HepG2 (cell line): Measurements from ENCODE around the gene PSMB2. TPM values are rescaled to one million over a fixed set of nuclear protein-coding genes. Genes with fewer than 3 reads are reported as not detected.

Source experiments
- ARNT2 ChIP-seq: sonication (generic); formaldehyde crosslinking; IDR thresholded peaks from 2 replicates; pipeline ENCODE4 v1.8.0; 2022; ENCODE audit warnings: mild to moderate bottlenecking, low read depth, missing genetic modification reagents, moderate library complexity
- DNMT3B ChIP-seq: conservative IDR thresholded peaks from 2 replicates; pipeline ENCODE4 v1.6.1; 2016; ENCODE audit warnings: missing biosample characterization, control low read depth
- ERF ChIP-seq: IDR thresholded peaks from 2 replicates; pipeline ENCODE4 v1.6.1; 2018; ENCODE audit warnings: missing biosample characterization, missing genetic modification reagents
- JARID2 ChIP-seq: sonication (generic); formaldehyde crosslinking; IDR thresholded peaks from 2 replicates; pipeline ENCODE4 v1.8.1; 2023; ENCODE audit warnings: missing genetic modification reagents, inconsistent platforms; ENCODE audit not compliant: insufficient replicate concordance
- KDM4B ChIP-seq: sonication (generic); formaldehyde crosslinking; IDR thresholded peaks from 2 replicates; pipeline ENCODE4 v1.4.0; 2020; ENCODE audit warnings: missing genetic modification reagents
- NFE2 ChIP-seq: sonication (generic); formaldehyde crosslinking; IDR thresholded peaks from 2 replicates; pipeline ENCODE4 v1.4.0; 2020; ENCODE audit warnings: missing genetic modification reagents
- PRMT3 ChIP-seq: sonication (generic); formaldehyde crosslinking; IDR thresholded peaks from 2 replicates; pipeline ENCODE4 v1.8.1; 2022; ENCODE audit warnings: low read depth, mild to moderate bottlenecking, moderate library complexity, missing genetic modification reagents, borderline replicate concordance
- RFXANK ChIP-seq: IDR thresholded peaks from 2 replicates; pipeline ENCODE4 v1.6.1; 2016
- SIX1 ChIP-seq: sonication (generic); formaldehyde crosslinking; IDR thresholded peaks from 2 replicates; pipeline ENCODE4 v1.4.0; 2020; ENCODE audit warnings: missing genetic modification reagents, borderline replicate concordance
- TEAD3 ChIP-seq: optimal IDR thresholded peaks from 2 replicates; pipeline ENCODE3; 2016; ENCODE audit warnings: borderline replicate concordance
- ZBTB3 ChIP-seq: sonication (generic); formaldehyde crosslinking; IDR thresholded peaks from 2 replicates; pipeline ENCODE4 v1.4.0; 2020; ENCODE audit warnings: low read depth, mild to moderate bottlenecking, moderate library complexity, missing genetic modification reagents, borderline replicate concordance
- ZFY ChIP-seq: sonication (generic); formaldehyde crosslinking; IDR thresholded peaks from 2 replicates; pipeline ENCODE4 v1.4.0; 2020; ENCODE audit warnings: missing genetic modification reagents
- ZNF343 ChIP-seq: sonication (generic); formaldehyde crosslinking; IDR thresholded peaks from 2 replicates; pipeline ENCODE4 v1.4.0; 2020; ENCODE audit warnings: mild to moderate bottlenecking, missing genetic modification reagents
- ZNF549 ChIP-seq: sonication (generic); formaldehyde crosslinking; IDR thresholded peaks from 2 replicates; pipeline ENCODE4 v1.5.0; 2020; ENCODE audit warnings: missing genetic modification reagents
- ZNF674 ChIP-seq: sonication (generic); formaldehyde crosslinking; IDR thresholded peaks from 2 replicates; pipeline ENCODE4 v1.5.0; 2020; ENCODE audit warnings: low read depth, mild to moderate bottlenecking, missing genetic modification reagents
- ZNF749 ChIP-seq: sonication (generic); formaldehyde crosslinking; IDR thresholded peaks from 2 replicates; pipeline ENCODE4 v1.8.0; 2022; ENCODE audit warnings: mild to moderate bottlenecking, missing genetic modification reagents, moderate library complexity, borderline replicate concordance
- polyA plus RNA-seq, 8 experiments: library from polyadenylated mRNA; depleted of rRNA in 3 of 8; stranded (reverse) in 7 of 8; unstranded in 1 of 8; fragments of >200 nt; fragmentation: Illumina TruSeq in 4 of 8; extraction: Trizol in 4 of 8; gene quantifications; 2 replicates each; pipeline versions ENCODE4 v1.2.1 to v1.2.3, GENCODE V29; 2011 to 2016; ENCODE audit warnings: low read depth in 4 of 8, missing spikeins in 1 of 8, mixed read lengths in 1 of 8; ENCODE audit not compliant: insufficient read depth in 1 of 8
- total RNA-seq, 5 experiments: library from RNA; depleted of rRNA; stranded (reverse); fragments of >200 nt; fragmentation: Illumina TruSeq; extraction: Trizol; gene quantifications; 2 replicates each; pipeline ENCODE4 v1.2.3, GENCODE V29; 2016; ENCODE audit warnings: low read depth in 1 of 5
- TF ChIP-seq, protein P1 (sequence below): sonication (generic); formaldehyde crosslinking; IDR thresholded peaks from 2 replicates; pipeline ENCODE4 v1.4.0; 2020; ENCODE audit warnings: missing genetic modification reagents, mild to moderate bottlenecking, borderline replicate concordance
- TF ChIP-seq, protein P2 (sequence below): conservative IDR thresholded peaks from 2 replicates; pipeline ENCODE4 v1.6.1; 2018; ENCODE audit warnings: missing genetic modification reagents
- TF ChIP-seq, protein P3 (sequence below): sonication (generic); formaldehyde crosslinking; IDR thresholded peaks from 2 replicates; pipeline ENCODE4 v1.5.0; 2020; ENCODE audit warnings: missing genetic modification reagents
- TF ChIP-seq, protein P4 (sequence below): sonication (generic); formaldehyde crosslinking; IDR thresholded peaks from 2 replicates; pipeline ENCODE4 v1.4.0; 2020; ENCODE audit warnings: missing genetic modification reagents

Gene PSMB2
- total and polyA plus RNA-seq, 2 of the 13 experiments (the other 11 are each of a cell fraction or from before 2014, with no cell fraction given) = 60.6 to 62.2 TPM

DNA sequence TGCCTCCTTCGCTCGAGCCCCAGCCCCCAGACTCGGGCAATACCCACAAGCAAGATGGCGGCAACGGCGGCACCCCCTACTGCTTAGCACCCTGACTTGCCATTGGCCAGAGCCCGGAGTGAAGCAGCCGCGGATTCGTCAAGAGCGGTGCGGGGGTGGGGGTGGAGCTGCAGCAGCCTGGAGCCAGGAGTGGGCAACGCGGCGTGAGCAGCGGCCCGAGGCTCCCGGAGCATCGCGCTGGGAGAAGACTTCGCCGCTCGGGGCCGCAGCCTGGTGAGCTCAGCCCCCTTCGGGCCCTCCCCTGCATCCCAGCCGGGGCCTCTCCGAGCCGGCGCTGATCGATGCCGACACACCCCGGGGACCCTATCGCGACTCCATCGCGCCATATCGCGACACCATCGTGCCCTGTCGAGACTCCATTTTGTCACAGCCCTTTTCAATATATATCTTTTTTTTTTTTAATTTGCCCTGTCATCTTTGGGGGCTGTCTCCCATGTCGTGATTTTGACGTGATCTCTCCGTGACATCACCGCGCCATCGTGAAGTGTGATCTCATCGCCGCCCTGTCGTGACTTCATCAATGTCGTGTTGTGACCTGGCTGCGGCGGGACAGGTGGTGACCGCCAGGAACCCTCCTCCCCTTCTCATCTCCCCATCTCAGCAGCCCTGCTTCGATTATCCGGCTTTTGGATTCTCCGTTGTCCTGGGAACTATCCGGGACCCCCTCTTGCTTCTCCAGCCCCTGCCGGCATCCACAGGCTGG, 83.5 kb downstream of the PSMB2 start, which contains the start of gene NCDN (continued):
- TF ChIP-seq, protein P1, sequence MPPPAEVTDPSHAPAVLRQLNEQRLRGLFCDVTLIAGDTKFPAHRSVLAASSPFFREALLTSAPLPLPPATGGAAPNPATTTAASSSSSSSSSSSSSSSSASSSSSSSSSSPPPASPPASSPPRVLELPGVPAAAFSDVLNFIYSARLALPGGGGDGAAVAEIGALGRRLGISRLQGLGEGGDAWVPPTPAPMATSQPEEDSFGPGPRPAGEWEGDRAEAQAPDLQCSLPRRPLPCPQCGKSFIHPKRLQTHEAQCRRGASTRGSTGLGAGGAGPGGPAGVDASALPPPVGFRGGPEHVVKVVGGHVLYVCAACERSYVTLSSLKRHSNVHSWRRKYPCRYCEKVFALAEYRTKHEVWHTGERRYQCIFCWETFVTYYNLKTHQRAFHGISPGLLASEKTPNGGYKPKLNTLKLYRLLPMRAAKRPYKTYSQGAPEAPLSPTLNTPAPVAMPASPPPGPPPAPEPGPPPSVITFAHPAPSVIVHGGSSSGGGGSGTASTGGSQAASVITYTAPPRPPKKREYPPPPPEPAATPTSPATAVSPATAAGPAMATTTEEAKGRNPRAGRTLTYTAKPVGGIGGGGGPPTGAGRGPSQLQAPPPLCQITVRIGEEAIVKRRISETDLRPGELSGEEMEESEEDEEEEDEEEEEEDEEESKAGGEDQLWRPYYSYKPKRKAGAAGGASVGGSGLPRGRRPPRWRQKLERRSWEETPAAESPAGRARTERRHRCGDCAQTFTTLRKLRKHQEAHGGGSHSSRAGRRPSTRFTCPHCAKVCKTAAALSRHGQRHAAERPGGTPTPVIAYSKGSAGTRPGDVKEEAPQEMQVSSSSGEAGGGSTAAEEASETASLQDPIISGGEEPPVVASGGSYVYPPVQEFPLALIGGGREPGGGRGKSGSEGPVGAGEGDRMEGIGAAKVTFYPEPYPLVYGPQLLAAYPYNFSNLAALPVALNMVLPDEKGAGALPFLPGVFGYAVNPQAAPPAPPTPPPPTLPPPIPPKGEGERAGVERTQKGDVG (CRISPR knock-in tag) = no peak
- TF ChIP-seq PRMT3 (CRISPR knock-in tag) = no peak
- TF ChIP-seq ZNF549 (CRISPR knock-in tag) = no peak
- TF ChIP-seq, protein P2, sequence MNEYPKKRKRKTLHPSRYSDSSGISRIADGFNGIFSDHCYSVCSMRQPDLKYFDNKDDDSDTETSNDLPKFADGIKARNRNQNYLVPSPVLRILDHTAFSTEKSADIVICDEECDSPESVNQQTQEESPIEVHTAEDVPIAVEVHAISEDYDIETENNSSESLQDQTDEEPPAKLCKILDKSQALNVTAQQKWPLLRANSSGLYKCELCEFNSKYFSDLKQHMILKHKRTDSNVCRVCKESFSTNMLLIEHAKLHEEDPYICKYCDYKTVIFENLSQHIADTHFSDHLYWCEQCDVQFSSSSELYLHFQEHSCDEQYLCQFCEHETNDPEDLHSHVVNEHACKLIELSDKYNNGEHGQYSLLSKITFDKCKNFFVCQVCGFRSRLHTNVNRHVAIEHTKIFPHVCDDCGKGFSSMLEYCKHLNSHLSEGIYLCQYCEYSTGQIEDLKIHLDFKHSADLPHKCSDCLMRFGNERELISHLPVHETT (CRISPR knock-in tag) = 0 out of 2 replicates have a peak, but pooled peaks have one; percentile 50
- TF ChIP-seq, protein P3, sequence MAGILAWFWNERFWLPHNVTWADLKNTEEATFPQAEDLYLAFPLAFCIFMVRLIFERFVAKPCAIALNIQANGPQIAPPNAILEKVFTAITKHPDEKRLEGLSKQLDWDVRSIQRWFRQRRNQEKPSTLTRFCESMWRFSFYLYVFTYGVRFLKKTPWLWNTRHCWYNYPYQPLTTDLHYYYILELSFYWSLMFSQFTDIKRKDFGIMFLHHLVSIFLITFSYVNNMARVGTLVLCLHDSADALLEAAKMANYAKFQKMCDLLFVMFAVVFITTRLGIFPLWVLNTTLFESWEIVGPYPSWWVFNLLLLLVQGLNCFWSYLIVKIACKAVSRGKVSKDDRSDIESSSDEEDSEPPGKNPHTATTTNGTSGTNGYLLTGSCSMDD (CRISPR knock-in tag) = no peak
- TF ChIP-seq NFE2 (CRISPR knock-in tag) = no peak
- TF ChIP-seq SIX1 (CRISPR knock-in tag) = no peak
- no peak; the same call in 1 of the 2 replicates for TF ChIP-seq ZBTB3 (CRISPR knock-in tag)
- 0 out of 2 replicates have a peak, but pooled peaks have one; percentile 32 for TF ChIP-seq ZNF674 (CRISPR knock-in tag)
- TF ChIP-seq ZNF343 (CRISPR knock-in tag) = no peak
- 0 out of 2 replicates have a peak, but pooled peaks have one; percentile 56 for TF ChIP-seq KDM4B (CRISPR knock-in tag)
- TF ChIP-seq ZFY = no peak
- no peak for TF ChIP-seq RFXANK (CRISPR knock-in tag)
- no peak for TF ChIP-seq ERF (CRISPR knock-in tag)
- TF ChIP-seq DNMT3B = no peak
- TF ChIP-seq, protein P4, sequence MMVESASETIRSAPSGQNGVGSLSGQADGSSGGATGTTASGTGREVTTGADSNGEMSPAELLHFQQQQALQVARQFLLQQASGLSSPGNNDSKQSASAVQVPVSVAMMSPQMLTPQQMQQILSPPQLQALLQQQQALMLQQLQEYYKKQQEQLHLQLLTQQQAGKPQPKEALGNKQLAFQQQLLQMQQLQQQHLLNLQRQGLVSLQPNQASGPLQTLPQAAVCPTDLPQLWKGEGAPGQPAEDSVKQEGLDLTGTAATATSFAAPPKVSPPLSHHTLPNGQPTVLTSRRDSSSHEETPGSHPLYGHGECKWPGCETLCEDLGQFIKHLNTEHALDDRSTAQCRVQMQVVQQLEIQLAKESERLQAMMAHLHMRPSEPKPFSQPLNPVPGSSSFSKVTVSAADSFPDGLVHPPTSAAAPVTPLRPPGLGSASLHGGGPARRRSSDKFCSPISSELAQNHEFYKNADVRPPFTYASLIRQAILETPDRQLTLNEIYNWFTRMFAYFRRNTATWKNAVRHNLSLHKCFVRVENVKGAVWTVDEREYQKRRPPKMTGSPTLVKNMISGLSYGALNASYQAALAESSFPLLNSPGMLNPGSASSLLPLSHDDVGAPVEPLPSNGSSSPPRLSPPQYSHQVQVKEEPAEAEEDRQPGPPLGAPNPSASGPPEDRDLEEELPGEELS (CRISPR knock-in tag) = no peak
- 0 out of 2 replicates have a peak, but pooled peaks have one; percentile 59 for TF ChIP-seq ZNF749
- TF ChIP-seq JARID2 (CRISPR knock-in tag) = peak; percentile 77
- TF ChIP-seq ARNT2 (CRISPR knock-in tag) = no peak
- peak; percentile 18 for TF ChIP-seq TEAD3 (CRISPR knock-in tag)
